NB4 (cell line): Measurements from ENCODE around the gene NFIB.

Source experiments
- DNase-seq: peaks from one replicate; pipeline ENCODE4 v3.0.0; 2010; ENCODE audit warnings: low read depth
- H3K4me3 ChIP-seq: one replicate; pipeline ENCODE4 v1.5.1; 2011; ENCODE audit warnings: mild to moderate bottlenecking, low read depth, low read length, moderate library complexity
- MAX ChIP-seq: IDR thresholded peaks from 2 replicates; pipeline ENCODE4 v1.6.1; 2011; ENCODE audit warnings: low read depth, low read length
- MYC ChIP-seq: IDR thresholded peaks from 2 replicates; pipeline ENCODE4 v1.6.1; 2011; ENCODE audit warnings: low read depth, low read length
- POLR2A ChIP-seq: IDR thresholded peaks from 2 replicates; pipeline ENCODE4 v1.6.1; 2011; ENCODE audit warnings: mild to moderate bottlenecking; ENCODE audit not compliant: insufficient read length; ENCODE audit errors: extremely low read depth
- TF ChIP-seq, protein P1 (sequence below): IDR thresholded peaks from one replicate; pipeline ENCODE4 v1.5.1; 2012; ENCODE audit warnings: low read depth, low read length

The NFIB gene

DNA sequence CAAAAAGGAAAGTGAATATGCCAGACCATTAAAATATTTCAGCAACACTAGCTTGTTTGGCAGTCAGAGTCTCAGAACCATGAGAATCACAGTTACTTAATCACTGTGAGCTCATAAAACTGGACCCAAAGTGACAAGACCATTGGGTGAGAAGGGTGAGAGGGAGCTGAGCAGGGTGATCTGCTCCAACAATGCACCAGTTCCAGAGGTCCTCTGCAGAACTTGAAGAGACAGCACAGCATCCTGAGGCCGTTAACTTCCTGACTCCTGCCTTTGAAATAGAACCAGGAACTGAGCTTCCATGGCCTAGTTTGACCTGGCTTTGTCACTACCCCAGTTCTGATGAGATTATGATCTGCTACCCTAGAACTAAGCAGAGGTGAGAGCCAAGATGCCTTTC is 57.4 kb downstream of the NFIB start:
- DNase-seq = no peak
- TF ChIP-seq, protein P1, sequence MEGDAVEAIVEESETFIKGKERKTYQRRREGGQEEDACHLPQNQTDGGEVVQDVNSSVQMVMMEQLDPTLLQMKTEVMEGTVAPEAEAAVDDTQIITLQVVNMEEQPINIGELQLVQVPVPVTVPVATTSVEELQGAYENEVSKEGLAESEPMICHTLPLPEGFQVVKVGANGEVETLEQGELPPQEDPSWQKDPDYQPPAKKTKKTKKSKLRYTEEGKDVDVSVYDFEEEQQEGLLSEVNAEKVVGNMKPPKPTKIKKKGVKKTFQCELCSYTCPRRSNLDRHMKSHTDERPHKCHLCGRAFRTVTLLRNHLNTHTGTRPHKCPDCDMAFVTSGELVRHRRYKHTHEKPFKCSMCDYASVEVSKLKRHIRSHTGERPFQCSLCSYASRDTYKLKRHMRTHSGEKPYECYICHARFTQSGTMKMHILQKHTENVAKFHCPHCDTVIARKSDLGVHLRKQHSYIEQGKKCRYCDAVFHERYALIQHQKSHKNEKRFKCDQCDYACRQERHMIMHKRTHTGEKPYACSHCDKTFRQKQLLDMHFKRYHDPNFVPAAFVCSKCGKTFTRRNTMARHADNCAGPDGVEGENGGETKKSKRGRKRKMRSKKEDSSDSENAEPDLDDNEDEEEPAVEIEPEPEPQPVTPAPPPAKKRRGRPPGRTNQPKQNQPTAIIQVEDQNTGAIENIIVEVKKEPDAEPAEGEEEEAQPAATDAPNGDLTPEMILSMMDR = no peak
- TF ChIP-seq POLR2A = no peak
- no peak for TF ChIP-seq MAX
- TF ChIP-seq MYC = no peak
- H3K4me3 ChIP-seq = no peak overlapping the region

GRCh38 chr9:14251154-14252071 is 62.5 kb downstream of the NFIB start:
- no peak for DNase-seq
- no peak overlapping the region for H3K4me3 ChIP-seq
- TF ChIP-seq MYC (no peak), MAX (no peak)

- TF ChIP-seq, protein P1 = no peak
- TF ChIP-seq MAX = no peak
- no peak for TF ChIP-seq POLR2A
Observed at GRCh38 chr9:14250794-14251153, 63.2 kb downstream of the NFIB start.

GRCh38 chr9:14249527-14249926 is 64.4 kb downstream of the NFIB start:
- DNase-seq = no peak
- TF ChIP-seq POLR2A = no peak
- TF ChIP-seq MYC = no peak
- TF ChIP-seq, protein P1 = no peak

More at GRCh38 chr9:14250794-14251153, 63.2 kb downstream of the NFIB start:
- no peak overlapping the region for H3K4me3 ChIP-seq
- no peak for DNase-seq

GRCh38 chr9:14248149-14248548 is 65.8 kb downstream of the NFIB start:
- no peak for DNase-seq
- H3K4me3 ChIP-seq = no peak overlapping the region
- TF ChIP-seq MYC = no peak
- TF ChIP-seq POLR2A = no peak
- no peak for TF ChIP-seq MAX
- TF ChIP-seq, protein P1 = no peak

More at GRCh38 chr9:14249527-14249926, 64.4 kb downstream of the NFIB start:
- no peak overlapping the region for H3K4me3 ChIP-seq

- no peak for DNase-seq
- TF ChIP-seq MYC (no peak), POLR2A (no peak), MAX (no peak)
- TF ChIP-seq, protein P1 = no peak
- H3K4me3 ChIP-seq = no peak overlapping the region
Observed at GRCh38 chr9:14247577-14247976, 66.4 kb downstream of the NFIB start.
